ENCODE data around the gene SLC6A5.

DNA sequence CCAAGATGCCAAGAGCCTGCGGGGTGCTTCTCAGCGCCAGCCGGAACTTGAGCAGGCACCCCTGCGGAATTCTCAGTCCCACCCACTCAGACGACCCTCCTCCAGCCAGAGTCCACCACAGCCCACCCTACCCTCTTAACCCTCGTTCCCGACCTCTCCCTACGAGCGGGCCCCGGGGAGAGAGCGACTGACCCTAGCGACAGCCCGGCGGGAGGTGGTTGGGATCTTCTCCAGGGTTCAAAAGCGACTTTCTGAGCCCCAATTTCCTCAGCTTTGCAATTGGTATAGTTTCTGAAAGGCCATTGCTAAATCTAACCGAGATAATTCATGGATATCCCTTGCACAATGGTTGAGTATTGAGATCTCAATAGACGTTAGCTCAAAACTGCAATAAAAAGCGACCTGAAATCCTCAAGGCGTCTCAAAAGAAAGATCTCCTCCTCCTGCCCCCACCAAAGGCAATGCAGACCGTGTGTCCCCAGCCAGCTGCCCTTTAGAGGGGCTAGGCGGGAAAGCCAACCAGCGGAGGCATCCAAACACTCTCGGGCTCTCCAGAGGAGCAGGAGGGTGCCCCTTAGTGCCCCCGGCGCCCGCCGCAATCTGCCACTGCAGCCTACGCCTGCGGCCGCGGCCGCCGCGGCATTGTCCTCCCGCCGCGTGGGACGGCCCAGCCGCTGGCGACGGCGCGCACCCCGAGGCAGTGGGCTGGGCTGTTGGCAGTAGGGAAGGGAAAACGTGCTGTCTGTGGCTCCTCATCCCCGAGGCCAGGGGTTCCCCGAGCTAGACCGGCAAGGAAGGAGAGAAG is 1.5 kb upstream of the SLC6A5 start:
- TF ChIP-seq POLR2A (IDR thresholded peaks at IDR 0.05; ENCODE audit: low read depth, low read length) = no peak
- TF ChIP-seq POLR2AphosphoS5 (IDR thresholded peaks at IDR 0.05; ENCODE audit: low read depth, low read length) = no peak
